Activated T-cell treated with anti-CD3 and anti-CD28 coated beads, Interleukin-2, amount 50 U/mL, for 48 hours (primary cell): Measurements from ENCODE around the gene PHKG2.

Experiments used
- DNase-seq, 2 experiments: peaks; one replicate each; pipeline ENCODE4 v3.0.0-alpha.2; 2020

The PHKG2 gene

GRCh38 chr16:30758988-30759491, 10.8 kb downstream of the PHKG2 start:
- DNase-seq: no peak

GRCh38 chr16:30760001-30760559, 11.9 kb downstream of the PHKG2 start:
- no peak for DNase-seq

- DNase-seq: no peak
Observed at GRCh38 chr16:30760577-30761426, 12.6 kb downstream of the PHKG2 start.

- peak; percentile 58 to 66 for DNase-seq
Observed at GRCh38 chr16:30761427-30761927, 13.3 kb downstream of the PHKG2 start.

- DNase-seq: peak; percentile 96
Observed at GRCh38 chr16:30761928-30762902, 14.0 kb downstream of the PHKG2 start, which contains the start of the genes CFAP119 and RNF40. TSS of gene CFAP119 (minus strand) at chr16:30762062. CDS start at chr16:30761748, 314 bp downstream. TSS of gene RNF40 (plus strand) at chr16:30762322. CDS start at chr16:30762546, 224 bp downstream.

- no peak for DNase-seq
Observed at GRCh38 chr16:30762991-30763725, 14.9 kb downstream of the PHKG2 start.

- no peak for DNase-seq
Observed at GRCh38 chr16:30764086-30764485, 15.9 kb downstream of the PHKG2 start.

- no peak for DNase-seq
Observed at GRCh38 chr16:30764816-30765465, 16.7 kb downstream of the PHKG2 start.

- DNase-seq: no peak
Observed at GRCh38 chr16:30766206-30766932, 18.1 kb downstream of the PHKG2 start.

- DNase-seq: no peak
Observed at GRCh38 chr16:30766933-30767284, 18.7 kb downstream of the PHKG2 start.

- no peak for DNase-seq
Observed at GRCh38 chr16:30767767-30768465, 19.7 kb downstream of the PHKG2 start.

GRCh38 chr16:30768583-30769181, 20.5 kb downstream of the PHKG2 start:
- DNase-seq: no peak

- no peak for DNase-seq
Observed at GRCh38 chr16:30769379-30770089, 21.3 kb downstream of the PHKG2 start.

- DNase-seq: no peak
Observed at GRCh38 chr16:30771726-30772125, 23.5 kb downstream of the PHKG2 start.

GRCh38 chr16:30773826-30774225, 25.6 kb downstream of the PHKG2 start:
- no peak for DNase-seq

- no peak for DNase-seq
Observed at GRCh38 chr16:30774367-30775130, 26.3 kb downstream of the PHKG2 start.

GRCh38 chr16:30775131-30775391, 26.8 kb downstream of the PHKG2 start:
- peak in 1 of 2 experiments; percentile 38 for DNase-seq
